ENCODE data around the gene ANGPTL7. TPM values are rescaled to one million over a fixed set of nuclear protein-coding genes. Genes with fewer than 3 reads are reported as not detected.

Gene ANGPTL7
- polyA plus RNA-seq, 1 donor (not counting 4 experiments of a cell fraction or from before 2014, with no cell fraction given) = not detected

DNA sequence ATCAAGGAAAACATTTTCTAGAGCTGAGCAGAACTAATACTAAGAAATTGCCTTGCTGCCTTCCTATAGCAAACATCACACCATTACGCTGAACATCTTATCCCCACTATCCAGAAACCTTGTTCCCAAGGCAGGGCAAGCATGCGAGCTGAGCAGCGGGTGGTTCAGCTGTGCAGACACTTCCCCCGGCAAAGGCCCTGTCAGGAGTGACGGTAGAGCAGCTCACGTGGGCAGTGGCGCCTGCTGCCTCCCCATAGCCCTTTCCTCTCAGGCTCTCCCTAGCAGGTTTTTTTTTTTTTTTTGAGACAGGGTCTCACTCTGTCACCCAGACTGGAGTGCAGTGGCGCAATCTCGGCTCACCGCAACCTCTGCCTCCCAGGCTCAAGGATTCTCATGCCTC lies 13.7 kb upstream of the ANGPTL7 start:
- H3K79me2 ChIP-seq (ENCODE audit: control insufficient read depth, insufficient read depth, low read length) = no peaks in the 10 kb centered on the region
- FAIRE-seq = no peak
- TF ChIP-seq, protein P1, sequence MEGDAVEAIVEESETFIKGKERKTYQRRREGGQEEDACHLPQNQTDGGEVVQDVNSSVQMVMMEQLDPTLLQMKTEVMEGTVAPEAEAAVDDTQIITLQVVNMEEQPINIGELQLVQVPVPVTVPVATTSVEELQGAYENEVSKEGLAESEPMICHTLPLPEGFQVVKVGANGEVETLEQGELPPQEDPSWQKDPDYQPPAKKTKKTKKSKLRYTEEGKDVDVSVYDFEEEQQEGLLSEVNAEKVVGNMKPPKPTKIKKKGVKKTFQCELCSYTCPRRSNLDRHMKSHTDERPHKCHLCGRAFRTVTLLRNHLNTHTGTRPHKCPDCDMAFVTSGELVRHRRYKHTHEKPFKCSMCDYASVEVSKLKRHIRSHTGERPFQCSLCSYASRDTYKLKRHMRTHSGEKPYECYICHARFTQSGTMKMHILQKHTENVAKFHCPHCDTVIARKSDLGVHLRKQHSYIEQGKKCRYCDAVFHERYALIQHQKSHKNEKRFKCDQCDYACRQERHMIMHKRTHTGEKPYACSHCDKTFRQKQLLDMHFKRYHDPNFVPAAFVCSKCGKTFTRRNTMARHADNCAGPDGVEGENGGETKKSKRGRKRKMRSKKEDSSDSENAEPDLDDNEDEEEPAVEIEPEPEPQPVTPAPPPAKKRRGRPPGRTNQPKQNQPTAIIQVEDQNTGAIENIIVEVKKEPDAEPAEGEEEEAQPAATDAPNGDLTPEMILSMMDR (optimal IDR thresholded peaks at IDR 0.05 in 1 of 3, IDR thresholded peaks at IDR 0.05 in 1 of 3, conservative IDR thresholded peaks at IDR 0.05 in 1 of 3; ENCODE audit: extremely low read depth in 1 of 3, insufficient read depth in 2 of 3, low read length in 3 of 3) = no peak
- no peak for TF ChIP-seq EZH2 (IDR thresholded peaks at IDR 0.05; ENCODE audit: low read length)

DNA sequence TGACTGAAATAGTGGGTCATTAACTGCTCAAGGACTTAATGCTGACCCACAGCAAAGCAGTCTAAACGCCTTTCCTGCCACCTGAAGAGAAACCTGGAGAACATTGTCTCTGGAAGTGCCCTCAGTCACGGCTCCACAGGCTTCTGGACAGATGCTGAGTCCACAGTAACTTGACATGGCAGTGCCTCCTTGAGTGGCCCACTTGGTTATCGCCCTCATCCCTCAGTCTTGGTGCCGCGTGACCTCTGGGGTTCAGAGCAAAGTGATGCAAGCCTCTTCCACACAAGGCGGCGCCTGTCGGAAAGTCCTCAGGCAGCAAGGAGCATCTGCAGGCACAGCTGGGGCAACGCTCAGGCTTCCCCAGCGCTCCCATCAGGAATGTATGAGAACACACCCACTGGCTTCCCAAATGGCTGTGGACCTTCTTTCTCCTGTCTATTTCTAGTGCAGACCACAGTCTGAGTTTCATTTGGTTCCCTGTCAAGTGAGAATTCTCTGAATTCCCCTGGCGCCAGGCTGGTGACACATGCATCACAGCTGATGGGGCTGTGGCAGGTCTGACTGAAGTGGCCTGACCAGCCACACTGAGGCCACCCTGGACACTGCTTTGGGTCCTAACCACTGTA lies 13.0 kb upstream of the ANGPTL7 start:
- Histone ChIP-seq H3K9me3 (ENCODE audit: control insufficient read depth, low read depth, low read length) (no peaks in the 10 kb centered on the region), H3K9ac (ENCODE audit: control insufficient read depth, extremely low read depth, insufficient read depth, low read length) (no peak overlapping the region), H2AFZ (ENCODE audit: control insufficient read depth, low read length) (no peak overlapping the region), H3K4me3 (ENCODE audit: control insufficient read depth in 2 of 3, extremely low read depth in 1 of 3, insufficient read depth in 2 of 3, low read depth in 1 of 3, low read length in 3 of 3) (no peak overlapping the region), H3K36me3 (ENCODE audit: control insufficient read depth in 2 of 2, extremely low read depth in 1 of 2, insufficient read depth in 2 of 2, low read length in 2 of 2) (peaks cover 2 to 6% of the 10 kb centered on the region in 2 experiments), H3K27ac (ENCODE audit: control insufficient read depth, insufficient read depth, low read length) (no peak overlapping the region), H3K4me2 (ENCODE audit: control insufficient read depth, extremely low read depth, insufficient read depth, low read depth, low read length) (no peak overlapping the region), H3K27me3 (ENCODE audit: control insufficient read depth, extremely low read depth, insufficient read depth, low read length) (no peaks in the 10 kb centered on the region), H3K4me1 (ENCODE audit: control insufficient read depth, extremely low read depth, insufficient read depth, low read length) (peaks cover 3% of the 10 kb centered on the region), H3K9me1 (ENCODE audit: control insufficient read depth, extremely low read depth, insufficient read depth, low read length) (no peaks in the 10 kb centered on the region), H3K79me2 (ENCODE audit: control insufficient read depth, insufficient read depth, low read length) (no peaks in the 10 kb centered on the region), H4K20me1 (ENCODE audit: control insufficient read depth, extremely low read depth, insufficient read depth, low read length) (no peaks in the 10 kb centered on the region)
- FAIRE-seq (no peak), DNase-seq (ENCODE audit: low read depth, low spot score) (no peak)
- dilution Hi-C loops (cut with MboI; ENCODE audit: extremely low pct_ligation_motif_present, low sequenced_read_pairs) = no loop called here
- no peak for TF ChIP-seq EZH2 (IDR thresholded peaks at IDR 0.05; ENCODE audit: low read length)
- TF ChIP-seq, protein P1 (optimal IDR thresholded peaks at IDR 0.05 in 1 of 3, IDR thresholded peaks at IDR 0.05 in 1 of 3, conservative IDR thresholded peaks at IDR 0.05 in 1 of 3; ENCODE audit: extremely low read depth in 1 of 3, insufficient read depth in 2 of 3, low read length in 3 of 3) = no peak

More for the DNA sequence above, 13.7 kb upstream of the ANGPTL7 start:
- no peaks in the 10 kb centered on the region for H3K9me1 ChIP-seq (ENCODE audit: control insufficient read depth, extremely low read depth, insufficient read depth, low read length)
- no peak overlapping the region for H3K9ac ChIP-seq (ENCODE audit: control insufficient read depth, extremely low read depth, insufficient read depth, low read length)
- H3K9me3 ChIP-seq (ENCODE audit: control insufficient read depth, low read depth, low read length) = no peaks in the 10 kb centered on the region
- H3K4me1 ChIP-seq (ENCODE audit: control insufficient read depth, extremely low read depth, insufficient read depth, low read length) = peaks cover 1% of the 10 kb centered on the region
- H2AFZ ChIP-seq (ENCODE audit: control insufficient read depth, low read length) = no peak overlapping the region
- H3K4me2 ChIP-seq (ENCODE audit: control insufficient read depth, extremely low read depth, insufficient read depth, low read depth, low read length) = no peak overlapping the region
- DNase-seq (ENCODE audit: low read depth, low spot score) = no peak
- no peaks in the 10 kb centered on the region for H3K27me3 ChIP-seq (ENCODE audit: control insufficient read depth, extremely low read depth, insufficient read depth, low read length)
- peaks cover 2 to 6% of the 10 kb centered on the region in 2 experiments for H3K36me3 ChIP-seq (ENCODE audit: control insufficient read depth in 2 of 2, extremely low read depth in 1 of 2, insufficient read depth in 2 of 2, low read length in 2 of 2)
- H3K27ac ChIP-seq (ENCODE audit: control insufficient read depth, insufficient read depth, low read length) = no peak overlapping the region
- no peak overlapping the region for H3K4me3 ChIP-seq (ENCODE audit: control insufficient read depth in 2 of 3, extremely low read depth in 1 of 3, insufficient read depth in 2 of 3, low read depth in 1 of 3, low read length in 3 of 3)
- no peaks in the 10 kb centered on the region for H4K20me1 ChIP-seq (ENCODE audit: control insufficient read depth, extremely low read depth, insufficient read depth, low read length)
- dilution Hi-C loops (cut with MboI; ENCODE audit: extremely low pct_ligation_motif_present, low sequenced_read_pairs) = no loop called here
